ENCODE results near the gene APOBEC4. TPM values are rescaled to one million over a fixed set of nuclear protein-coding genes. Genes with fewer than 3 reads are reported as not detected.
A peak's percentile ranks its signal among the peaks of the same experiment; 100 is the strongest.

The APOBEC4 gene
- total and polyA plus RNA-seq, 2 experiments from 2014 or later, result 0.37 TPM; not detected in 1

GRCh38 chr1:183636334-183636682 lies 16.8 kb downstream of the APOBEC4 start:
- H3K9me3 ChIP-seq (ENCODE audit: low read depth), result no peaks in the 10 kb centered on the region
- WGBS (ENCODE audit: low lambda C conversion rate, missing lambda C conversion rate), result 8% methylated on average over 15 of the region's 15 CpGs
- H3K79me2 ChIP-seq, result peaks cover 34% of the 10 kb centered on the region
- no peak for DNase-seq (ENCODE audit: low spot score)
- peak overlapping the region; percentile 49 for H3K27ac ChIP-seq
- H3K4me2 ChIP-seq, result peak overlapping the region; percentile 71
- H3K4me1 ChIP-seq (ENCODE audit: insufficient read depth), result peaks cover 14% of the 10 kb centered on the region
- no peaks in the 10 kb centered on the region for H3K27me3 ChIP-seq
- H3K4me3 ChIP-seq, result peak overlapping the region; percentile 40
- peaks cover 26% of the 10 kb centered on the region for H4K20me1 ChIP-seq (ENCODE audit: insufficient read depth, poor library complexity, severe bottlenecking)
- TF ChIP-seq EZH2 (IDR thresholded peaks at IDR 0.05; ENCODE audit: borderline replicate concordance), result no peak
- no peak for TF ChIP-seq EZH2phosphoT487 (IDR thresholded peaks at IDR 0.05; ENCODE audit: low read depth, severe bottlenecking, unreplicated experiment)
- no peak for TF ChIP-seq CTCF (IDR thresholded peaks at IDR 0.05; ENCODE audit: poor library complexity)
- H3K36me3 ChIP-seq (replicated peaks; ENCODE audit: insufficient read depth, low read depth), result no peaks in the 10 kb centered on the region
- H2AFZ ChIP-seq, result peak overlapping the region; percentile 41
- H3K9me2 ChIP-seq (replicated peaks; ENCODE audit: insufficient read depth), result no peaks in the 10 kb centered on the region

- peak within 1 kb of the TSS; percentile 93 for H3K27ac ChIP-seq
- H4K20me1 ChIP-seq (ENCODE audit: insufficient read depth, poor library complexity, severe bottlenecking), result peaks cover 26% of the 10 kb centered on the region
- no peaks in the 10 kb centered on the region for H3K27me3 ChIP-seq
- no peaks in the 10 kb centered on the region for H3K9me3 ChIP-seq (ENCODE audit: low read depth)
- TF ChIP-seq CTCF (IDR thresholded peaks at IDR 0.05; ENCODE audit: poor library complexity) (no peak), EZH2phosphoT487 (IDR thresholded peaks at IDR 0.05; ENCODE audit: low read depth, severe bottlenecking, unreplicated experiment) (no peak), EZH2 (IDR thresholded peaks at IDR 0.05; ENCODE audit: borderline replicate concordance) (no peak)
- H3K79me2 ChIP-seq, result peaks cover 40% of the 10 kb centered on the region
- H3K4me2 ChIP-seq, result peak within 1 kb of the TSS; percentile 74
- no peaks in the 10 kb centered on the region for H3K36me3 ChIP-seq (replicated peaks; ENCODE audit: insufficient read depth, low read depth)
- DNase-seq (ENCODE audit: low spot score), result peak; percentile 99
- no peaks in the 10 kb centered on the region for H3K9me2 ChIP-seq (replicated peaks; ENCODE audit: insufficient read depth)
- peaks cover 14% of the 10 kb centered on the region for H3K4me1 ChIP-seq (ENCODE audit: insufficient read depth)
- H2AFZ ChIP-seq, result peak within 1 kb of the TSS; percentile 47
- WGBS (ENCODE audit: low lambda C conversion rate, missing lambda C conversion rate), result 2% methylated on average over 59 of the region's 65 CpGs
- H3K4me3 ChIP-seq, result peak within 1 kb of the TSS; percentile 74
These were observed 17.3 kb downstream of the APOBEC4 start, which contains the start of gene ARPC5 for GRCh38 chr1:183635606-183636333. Gene ARPC5 (minus strand): TSS chr1:183635783. CDS start chr1:183635659, 124 bp downstream.

GRCh38 chr1:183635099-183635605 lies 18.0 kb downstream of the APOBEC4 start:
- DNase-seq (ENCODE audit: low spot score), result peak; percentile 65
- Histone ChIP-seq H3K4me2 (peak overlapping the region; percentile 74), H3K79me2 (peaks cover 43% of the 10 kb centered on the region), H2AFZ (peak overlapping the region; percentile 47), H3K4me3 (peak overlapping the region; percentile 74), H3K27ac (peak overlapping the region; percentile 93), H3K27me3 (no peaks in the 10 kb centered on the region), H3K9me3 (ENCODE audit: low read depth) (no peaks in the 10 kb centered on the region), H3K9me2 (replicated peaks; ENCODE audit: insufficient read depth) (no peaks in the 10 kb centered on the region), H3K36me3 (replicated peaks; ENCODE audit: insufficient read depth, low read depth) (no peaks in the 10 kb centered on the region), H3K4me1 (ENCODE audit: insufficient read depth) (peaks cover 14% of the 10 kb centered on the region), H4K20me1 (ENCODE audit: insufficient read depth, poor library complexity, severe bottlenecking) (peaks cover 26% of the 10 kb centered on the region)
- no peak for TF ChIP-seq EZH2 (IDR thresholded peaks at IDR 0.05; ENCODE audit: borderline replicate concordance)
- 2% methylated on average over 30 of the region's 42 CpGs for WGBS (ENCODE audit: low lambda C conversion rate, missing lambda C conversion rate)

- H3K4me1 ChIP-seq (ENCODE audit: insufficient read depth), result peaks cover 14% of the 10 kb centered on the region
- H4K20me1 ChIP-seq (ENCODE audit: insufficient read depth, poor library complexity, severe bottlenecking), result peaks cover 26% of the 10 kb centered on the region
- TF ChIP-seq EZH2 (IDR thresholded peaks at IDR 0.05; ENCODE audit: borderline replicate concordance), result no peak
- TF ChIP-seq EZH2phosphoT487 (IDR thresholded peaks at IDR 0.05; ENCODE audit: low read depth, severe bottlenecking, unreplicated experiment), result no peak
- TF ChIP-seq CTCF (IDR thresholded peaks at IDR 0.05; ENCODE audit: poor library complexity), result no peak
- DNase-seq (ENCODE audit: low spot score), result no peak
- H2AFZ ChIP-seq, result peak overlapping the region; percentile 47
- H3K9me3 ChIP-seq (ENCODE audit: low read depth), result no peaks in the 10 kb centered on the region
- H3K79me2 ChIP-seq, result peaks cover 45% of the 10 kb centered on the region
- peak overlapping the region; percentile 93 for H3K27ac ChIP-seq
- peak overlapping the region; percentile 74 for H3K4me2 ChIP-seq
- H3K4me3 ChIP-seq, result peak overlapping the region; percentile 74
- no peaks in the 10 kb centered on the region for H3K36me3 ChIP-seq (replicated peaks; ENCODE audit: insufficient read depth, low read depth)
- no peaks in the 10 kb centered on the region for H3K9me2 ChIP-seq (replicated peaks; ENCODE audit: insufficient read depth)
- no peaks in the 10 kb centered on the region for H3K27me3 ChIP-seq
- under 1% methylated on average over 10 of the region's 10 CpGs for WGBS (ENCODE audit: low lambda C conversion rate, missing lambda C conversion rate)
These were observed 18.6 kb downstream of the APOBEC4 start for GRCh38 chr1:183634429-183635065.

All from hepatocyte (in vitro differentiated cells).